ENCODE data around the gene AAR2. TPM values are rescaled to one million over a fixed set of nuclear protein-coding genes. Genes with fewer than 3 reads are reported as not detected.

Gene AAR2
- polyA plus RNA-seq, 1 of the 3 experiments (the other 2 are of a cell fraction) = 17.4 TPM

- TF ChIP-seq MEF2A (IDR thresholded peaks at IDR 0.05; ENCODE audit: borderline replicate concordance, low read depth) = no peak
- no peak for TF ChIP-seq CTCF (IDR thresholded peaks at IDR 0.05)
- no peak for TF ChIP-seq ELF1 (IDR thresholded peaks at IDR 0.05)
- no peak for TF ChIP-seq TEAD4 (IDR thresholded peaks at IDR 0.05; ENCODE audit: borderline replicate concordance, insufficient read depth)
- no peak for TF ChIP-seq RXRA (IDR thresholded peaks at IDR 0.05; ENCODE audit: borderline replicate concordance, low read depth)
Observed at GRCh38 chr20:36206641-36207040, 29.6 kb upstream of the AAR2 start (continued).

- POLR2A ChIA-PET = no interaction called here
- Histone ChIP-seq H3K4me2 (no peak overlapping the region), H3K9me2 (no peaks in the 10 kb centered on the region), H3K27ac (ENCODE audit: low read depth in 2 of 2, low read length in 1 of 2) (no peak overlapping the region), H3K4me3 (ENCODE audit: low read depth in 2 of 2, low read length in 1 of 2) (no peak overlapping the region), H3K4me1 (ENCODE audit: control insufficient read depth in 1 of 2, insufficient read depth in 2 of 2, low read depth in 1 of 2, low read length in 1 of 2) (no peaks in the 10 kb centered on the region; a peak in 1 of 4 replicates), H3K9me3 (no peaks in the 10 kb centered on the region), H3K79me2 (ENCODE audit: insufficient read depth) (no peaks in the 10 kb centered on the region), H3K27me3 (ENCODE audit: insufficient read depth) (no peaks in the 10 kb centered on the region), H3F3A (replicated peaks; ENCODE audit: insufficient read depth) (no peaks in the 10 kb centered on the region), H3K36me3 (replicated peaks in 1 of 2; ENCODE audit: control insufficient read depth in 1 of 2, insufficient read depth in 2 of 2, low read length in 1 of 2) (peaks cover 0 to 17% of the 10 kb centered on the region in 2 experiments), H2AFZ (ENCODE audit: low read depth) (no peak overlapping the region), H3K9ac (no peak overlapping the region), H4K20me1 (ENCODE audit: insufficient read depth) (no peaks in the 10 kb centered on the region)
- CTCF ChIA-PET = interaction anchor here (16.0 kb wide), 1 partner anchor 230 kb away, joined by 219 read pairs; no protein-coding TSS in a partner anchor
- DNase-seq = no peak
- TF ChIP-seq FOXM1 (IDR thresholded peaks at IDR 0.05; ENCODE audit: low read depth) (no peak), ELF1 (IDR thresholded peaks at IDR 0.05) (no peak), RCOR1 (IDR thresholded peaks at IDR 0.05; ENCODE audit: low read length) (no peak), ZBTB33 (IDR thresholded peaks at IDR 0.05; ENCODE audit: borderline replicate concordance, low read depth) (no peak), SMC3 (IDR thresholded peaks at IDR 0.05; ENCODE audit: low read depth, low read length) (no peak), NFIC (IDR thresholded peaks at IDR 0.05; ENCODE audit: borderline replicate concordance) (no peak), PBX3 (IDR thresholded peaks at IDR 0.05) (no peak), MEF2A (IDR thresholded peaks at IDR 0.05; ENCODE audit: borderline replicate concordance, low read depth) (no peak), FOXJ3 (CRISPR knock-in tag; IDR thresholded peaks at IDR 0.05) (no peak), GABPA (IDR thresholded peaks at IDR 0.05; ENCODE audit: low read depth) (no peak), POLR2AphosphoS5 (IDR thresholded peaks at IDR 0.05; ENCODE audit: low read depth, low read length) (no peak), REST (IDR thresholded peaks at IDR 0.05; ENCODE audit: low read depth, low read length) (no peak), JUND (IDR thresholded peaks at IDR 0.05) (no peak), NRF1 (IDR thresholded peaks at IDR 0.05; ENCODE audit: low read depth, low read length) (no peak), CHD2 (IDR thresholded peaks at IDR 0.05; ENCODE audit: low read length, partially characterized antibody) (no peak), FOSL2 (IDR thresholded peaks at IDR 0.05; ENCODE audit: borderline replicate concordance, low read depth) (no peak), TEAD4 (IDR thresholded peaks at IDR 0.05; ENCODE audit: borderline replicate concordance, insufficient read depth) (no peak)
- 86% methylated on average over 9 of the region's 11 CpGs for WGBS (ENCODE audit: low lambda C conversion rate)
Observed at GRCh38 chr20:36207602-36208001, 28.7 kb upstream of the AAR2 start.

Measured in SK-N-SH (cell line).